ENCODE measurements around the gene CFHR1. TPM values are rescaled to one million over a fixed set of nuclear protein-coding genes. Genes with fewer than 3 reads are reported as not detected.
A peak's percentile ranks its signal among the peaks of the same experiment; 100 is the strongest.
"Not testable (repeated sequence)": the region's sequence is repeated elsewhere in the genome, so short reads cannot be mapped to it uniquely, and the experiment has no call there.

Gene CFHR1
- total RNA-seq, result under 1 TPM in 1 of 2 donors, not detected in 1; 0.24 TPM

DNA sequence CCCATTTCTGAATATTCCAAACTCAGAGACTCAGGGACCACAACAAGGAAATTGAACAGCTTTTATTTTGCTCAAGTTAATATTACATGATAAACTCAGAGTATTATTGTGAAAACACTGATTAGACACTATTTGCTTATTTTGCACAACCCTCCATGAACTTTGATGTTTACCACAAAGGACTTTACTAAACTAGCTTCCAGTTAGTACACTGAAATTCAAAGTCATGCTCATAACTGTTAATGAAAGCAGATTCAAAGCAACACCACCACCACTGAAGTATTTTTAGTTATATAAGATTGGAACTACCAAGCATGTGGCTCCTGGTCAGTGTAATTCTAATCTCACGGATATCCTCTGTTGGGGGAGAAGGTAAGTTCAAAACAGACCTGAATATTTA, at the start of gene CFHR1:
Gene CFHR1 (plus strand): TSS at position 201 of the 400 bp plus-strand sequence. CDS start 114 bp downstream, at position 315.
- ATAC-seq (replicated peaks); H3K27ac Mint-ChIP-seq; H3K4me3 Mint-ChIP-seq; H3K36me3 Mint-ChIP-seq (ENCODE audit: low read depth); H3K9me3 Mint-ChIP-seq; H3K4me1 Mint-ChIP-seq; H3K27me3 Mint-ChIP-seq: not testable (repeated sequence)

DNA sequence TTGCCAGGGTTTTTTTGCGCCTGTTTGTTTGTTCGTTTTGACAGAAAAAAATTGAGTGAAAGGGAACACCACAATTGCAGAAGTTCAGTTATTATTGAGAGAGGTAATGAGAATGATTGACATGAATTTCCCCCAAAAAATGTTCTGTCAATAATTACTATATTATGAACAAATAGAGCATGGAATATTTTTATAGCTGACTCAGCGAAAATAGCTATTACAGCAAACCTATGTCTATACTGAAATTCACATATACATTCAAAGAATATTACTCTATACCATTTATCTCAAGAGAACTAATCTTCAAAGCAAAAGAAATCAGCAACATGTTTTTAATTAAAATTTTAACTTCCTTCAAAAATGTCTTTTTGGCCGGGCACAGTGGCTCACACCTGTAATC, 49.7 kb upstream of the CFHR1 start:
- H3K36me3 Mint-ChIP-seq (ENCODE audit: low read depth); ATAC-seq (replicated peaks); H3K4me1 Mint-ChIP-seq; H3K27ac Mint-ChIP-seq; H3K9me3 Mint-ChIP-seq; H3K4me3 Mint-ChIP-seq; H3K27me3 Mint-ChIP-seq: not testable (repeated sequence)

DNA sequence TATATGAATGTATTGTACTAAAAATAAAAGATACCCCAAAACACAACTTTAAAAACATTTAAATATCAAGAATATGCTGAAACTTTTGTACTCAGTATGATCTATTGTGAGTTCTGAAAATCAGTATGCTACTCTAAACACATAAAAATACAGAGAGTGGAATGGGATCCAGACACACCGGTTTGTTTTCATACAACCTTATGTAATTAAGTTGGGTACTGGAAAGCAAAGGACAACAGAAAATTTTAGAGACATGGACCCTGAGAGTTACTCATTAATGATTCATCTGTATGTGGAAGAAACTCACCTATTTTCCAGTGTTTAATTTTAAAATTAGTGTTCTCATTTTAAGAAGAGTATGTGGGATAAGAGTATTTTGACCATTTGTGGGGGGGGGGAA, 45.8 kb upstream of the CFHR1 start:
- ATAC-seq (replicated peaks), result no peak
- Mint-ChIP-seq H3K36me3 (ENCODE audit: low read depth) (no peaks in the 10 kb centered on the region), H3K9me3 (no peaks in the 10 kb centered on the region), H3K4me1 (no peaks in the 10 kb centered on the region), H3K27me3 (no peaks in the 10 kb centered on the region), H3K27ac (no peak overlapping the region), H3K4me3 (no peak overlapping the region)

DNA sequence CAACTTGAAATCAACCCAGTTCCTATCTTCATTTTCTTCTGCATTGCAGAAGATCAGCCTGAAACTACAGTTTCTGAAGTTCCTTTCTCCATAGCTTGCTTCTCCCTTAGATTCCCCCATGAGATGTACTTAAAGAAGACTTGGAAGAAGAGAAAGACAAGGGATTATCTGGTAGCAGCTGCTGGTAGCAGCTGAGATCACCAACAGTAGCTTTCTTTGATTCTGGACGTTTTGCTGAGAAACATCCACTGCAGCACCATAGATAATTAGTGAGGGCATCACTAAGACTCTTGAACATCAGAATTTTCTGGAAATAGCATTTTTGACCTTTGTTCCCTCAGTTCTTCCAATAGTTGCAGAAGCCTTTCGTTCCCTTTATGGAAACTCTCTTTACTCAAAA, 45.4 kb upstream of the CFHR1 start:
- Mint-ChIP-seq H3K27me3 (no peaks in the 10 kb centered on the region), H3K4me3 (no peak overlapping the region), H3K9me3 (no peaks in the 10 kb centered on the region), H3K4me1 (no peaks in the 10 kb centered on the region), H3K27ac (no peak overlapping the region), H3K36me3 (ENCODE audit: low read depth) (no peaks in the 10 kb centered on the region)
- no peak for ATAC-seq (replicated peaks)

DNA sequence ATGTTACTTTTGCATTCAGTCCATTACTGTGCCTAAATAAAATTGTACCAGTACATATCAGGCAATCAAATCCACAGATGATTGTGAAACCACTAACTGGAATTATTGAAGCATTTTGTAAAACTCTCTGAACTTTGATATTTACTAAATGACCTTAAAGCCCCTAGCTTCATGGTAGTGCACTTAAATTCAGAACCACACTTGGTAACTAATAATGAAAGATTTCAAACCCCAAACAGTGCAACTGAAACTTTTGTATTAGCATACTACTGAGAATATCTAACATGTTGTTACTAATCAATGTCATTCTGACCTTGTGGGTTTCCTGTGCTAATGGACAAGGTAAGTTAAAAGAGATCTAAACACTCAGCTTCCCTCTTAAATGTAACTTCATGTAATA, 44.9 kb upstream of the CFHR1 start, which contains the start of gene CFHR3:
Gene CFHR3 (plus strand): TSS at position 238 of the 400 bp plus-strand sequence. CDS start 47 bp downstream, at position 285.
- no peaks in the 10 kb centered on the region for H3K4me1 Mint-ChIP-seq
- no peak within 1 kb of the TSS for H3K4me3 Mint-ChIP-seq
- no peak within 1 kb of the TSS for H3K27ac Mint-ChIP-seq
- H3K27me3 Mint-ChIP-seq, result no peaks in the 10 kb centered on the region
- H3K9me3 Mint-ChIP-seq, result no peaks in the 10 kb centered on the region
- ATAC-seq (replicated peaks), result no peak
- H3K36me3 Mint-ChIP-seq (ENCODE audit: low read depth), result no peaks in the 10 kb centered on the region

DNA sequence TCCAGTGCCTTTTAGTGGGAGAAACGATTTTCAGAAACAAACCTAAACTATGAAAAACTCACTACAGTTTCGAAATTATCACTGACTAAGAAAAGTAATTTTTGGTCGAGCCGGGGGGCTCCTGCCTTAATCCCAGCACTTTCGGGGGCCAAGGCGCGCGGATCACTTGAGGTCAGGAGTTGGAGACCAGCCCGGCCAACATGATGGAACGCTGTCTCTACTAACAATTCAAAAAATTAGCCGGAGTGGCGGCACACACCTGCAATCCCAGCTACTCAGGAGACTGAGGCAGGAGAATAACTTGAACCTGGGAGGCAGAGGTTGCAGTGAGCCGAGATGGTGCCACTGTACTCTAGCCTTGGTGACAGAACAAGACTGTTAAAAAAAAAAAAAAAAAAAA, 41.9 kb upstream of the CFHR1 start:
- H3K27ac Mint-ChIP-seq, result no peak overlapping the region
- ATAC-seq (replicated peaks), result no peak
- H3K9me3 Mint-ChIP-seq, result no peaks in the 10 kb centered on the region
- no peak overlapping the region for H3K4me3 Mint-ChIP-seq
- H3K4me1 Mint-ChIP-seq, result no peaks in the 10 kb centered on the region
- no peaks in the 10 kb centered on the region for H3K36me3 Mint-ChIP-seq (ENCODE audit: low read depth)
- H3K27me3 Mint-ChIP-seq, result no peaks in the 10 kb centered on the region

DNA sequence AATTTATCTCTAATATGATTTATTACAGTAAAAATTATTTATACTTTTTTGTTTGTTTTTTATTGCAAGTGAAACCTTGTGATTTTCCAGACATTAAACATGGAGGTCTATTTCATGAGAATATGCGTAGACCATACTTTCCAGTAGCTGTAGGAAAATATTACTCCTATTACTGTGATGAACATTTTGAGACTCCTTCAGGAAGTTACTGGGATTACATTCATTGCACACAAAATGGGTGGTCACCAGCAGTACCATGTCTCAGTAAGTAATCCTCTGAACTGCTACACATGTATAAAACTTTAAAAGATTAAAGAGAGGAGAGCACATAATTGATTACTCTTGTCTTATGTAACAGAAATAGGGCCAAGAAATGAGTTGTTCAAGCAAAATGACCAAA, 40.4 kb upstream of the CFHR1 start:
- no peak overlapping the region for H3K4me3 Mint-ChIP-seq
- no peaks in the 10 kb centered on the region for H3K9me3 Mint-ChIP-seq
- no peaks in the 10 kb centered on the region for H3K27me3 Mint-ChIP-seq
- H3K27ac Mint-ChIP-seq, result no peak overlapping the region
- H3K4me1 Mint-ChIP-seq, result no peaks in the 10 kb centered on the region
- no peaks in the 10 kb centered on the region for H3K36me3 Mint-ChIP-seq (ENCODE audit: low read depth)
- no peak for ATAC-seq (replicated peaks)

DNA sequence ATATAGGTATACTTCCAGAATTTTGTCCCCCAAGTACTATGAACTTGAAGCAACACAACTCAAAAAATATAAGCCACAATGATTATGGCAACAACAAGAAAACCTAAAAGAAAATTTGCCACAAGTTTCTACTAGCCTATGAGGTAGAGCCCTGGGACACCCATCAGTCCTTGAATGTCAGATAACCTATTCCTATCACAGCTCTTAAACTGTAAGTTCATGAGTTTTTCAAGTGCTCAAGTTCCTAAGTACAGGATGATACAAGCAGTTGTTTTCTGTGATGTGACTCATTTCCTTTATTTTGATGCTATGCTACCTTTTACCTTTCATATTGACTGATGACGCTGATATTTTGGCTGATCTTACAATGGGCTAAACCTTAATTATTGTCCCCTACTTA, 28.3 kb upstream of the CFHR1 start:
- not testable (repeated sequence) for H3K9me3 Mint-ChIP-seq, H3K4me3 Mint-ChIP-seq

DNA sequence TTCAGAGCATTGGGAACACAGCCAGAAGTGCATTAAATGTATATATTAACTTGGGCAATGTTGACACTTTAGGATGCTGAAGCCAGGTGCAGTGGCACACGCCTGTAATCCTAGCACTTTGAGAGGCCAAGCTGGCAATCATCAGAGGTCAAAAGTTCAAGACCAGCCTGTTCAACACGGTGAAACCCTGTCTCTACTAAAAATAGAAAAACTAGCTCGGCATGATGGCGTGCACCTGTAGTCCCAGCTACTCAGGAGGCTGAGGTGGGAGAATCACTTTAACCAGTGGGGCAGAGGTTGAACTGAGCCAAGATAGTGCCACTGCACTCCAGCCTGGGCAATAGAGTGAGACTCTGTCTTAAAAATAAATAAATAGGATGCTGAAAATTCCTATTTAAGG, 25.4 kb upstream of the CFHR1 start:
- H3K4me3 Mint-ChIP-seq; H3K9me3 Mint-ChIP-seq; ATAC-seq (replicated peaks); H3K27me3 Mint-ChIP-seq; H3K36me3 Mint-ChIP-seq (ENCODE audit: low read depth); H3K27ac Mint-ChIP-seq; H3K4me1 Mint-ChIP-seq: not testable (repeated sequence)

More for the DNA sequence above, 28.3 kb upstream of the CFHR1 start:
- not testable (repeated sequence) for H3K4me1 Mint-ChIP-seq; ATAC-seq (replicated peaks); H3K36me3 Mint-ChIP-seq (ENCODE audit: low read depth); H3K27ac Mint-ChIP-seq; H3K27me3 Mint-ChIP-seq

DNA sequence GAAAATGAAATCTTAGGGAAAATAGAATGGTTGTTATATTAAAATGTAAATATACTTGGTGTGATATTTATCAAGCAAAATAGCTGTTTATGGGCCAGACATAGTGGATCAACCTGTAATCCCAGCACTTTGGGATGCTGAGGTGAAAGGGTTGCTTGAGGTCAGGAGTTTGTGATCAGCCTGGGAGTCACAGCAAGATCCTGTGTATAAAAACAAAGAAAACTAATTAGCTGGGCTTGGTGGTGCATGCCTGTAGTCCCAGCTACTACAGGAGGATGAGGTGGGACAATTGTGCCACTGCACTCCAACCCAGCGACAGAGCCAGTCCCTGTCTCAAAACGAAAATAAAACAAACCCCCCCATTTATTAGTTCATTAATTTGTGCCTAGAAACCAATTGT, 21.6 kb upstream of the CFHR1 start:
- no peak overlapping the region for H3K27ac Mint-ChIP-seq
- no peak for ATAC-seq (replicated peaks)

DNA sequence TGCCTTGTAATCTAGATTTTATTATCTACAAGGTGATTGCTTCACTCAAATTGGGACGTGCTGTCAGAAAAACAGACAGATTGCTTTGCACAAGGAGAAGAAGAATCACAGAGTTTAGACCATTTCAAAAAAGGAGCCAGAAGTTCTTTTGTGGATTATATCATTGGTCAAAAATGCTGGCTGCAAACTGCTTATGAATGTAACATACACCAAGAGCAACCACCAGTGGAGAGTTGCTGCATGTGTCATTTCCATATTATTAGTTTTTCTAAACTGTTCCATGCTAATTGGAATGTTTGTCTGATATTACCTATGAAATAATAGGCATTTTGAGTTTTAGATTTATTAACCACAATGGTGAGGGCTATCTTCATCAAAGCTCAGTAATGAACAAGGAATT, 17.6 kb upstream of the CFHR1 start:
- H3K4me1 Mint-ChIP-seq; H3K27me3 Mint-ChIP-seq; H3K36me3 Mint-ChIP-seq (ENCODE audit: low read depth); H3K27ac Mint-ChIP-seq; H3K9me3 Mint-ChIP-seq; H3K4me3 Mint-ChIP-seq; ATAC-seq (replicated peaks): not testable (repeated sequence)

More for the DNA sequence above, 21.6 kb upstream of the CFHR1 start:
- no peaks in the 10 kb centered on the region for H3K4me1 Mint-ChIP-seq
- no peaks in the 10 kb centered on the region for H3K36me3 Mint-ChIP-seq (ENCODE audit: low read depth)
- H3K4me3 Mint-ChIP-seq, result no peak overlapping the region
- H3K27me3 Mint-ChIP-seq, result no peaks in the 10 kb centered on the region
- H3K9me3 Mint-ChIP-seq, result peaks cover 3% of the 10 kb centered on the region

DNA sequence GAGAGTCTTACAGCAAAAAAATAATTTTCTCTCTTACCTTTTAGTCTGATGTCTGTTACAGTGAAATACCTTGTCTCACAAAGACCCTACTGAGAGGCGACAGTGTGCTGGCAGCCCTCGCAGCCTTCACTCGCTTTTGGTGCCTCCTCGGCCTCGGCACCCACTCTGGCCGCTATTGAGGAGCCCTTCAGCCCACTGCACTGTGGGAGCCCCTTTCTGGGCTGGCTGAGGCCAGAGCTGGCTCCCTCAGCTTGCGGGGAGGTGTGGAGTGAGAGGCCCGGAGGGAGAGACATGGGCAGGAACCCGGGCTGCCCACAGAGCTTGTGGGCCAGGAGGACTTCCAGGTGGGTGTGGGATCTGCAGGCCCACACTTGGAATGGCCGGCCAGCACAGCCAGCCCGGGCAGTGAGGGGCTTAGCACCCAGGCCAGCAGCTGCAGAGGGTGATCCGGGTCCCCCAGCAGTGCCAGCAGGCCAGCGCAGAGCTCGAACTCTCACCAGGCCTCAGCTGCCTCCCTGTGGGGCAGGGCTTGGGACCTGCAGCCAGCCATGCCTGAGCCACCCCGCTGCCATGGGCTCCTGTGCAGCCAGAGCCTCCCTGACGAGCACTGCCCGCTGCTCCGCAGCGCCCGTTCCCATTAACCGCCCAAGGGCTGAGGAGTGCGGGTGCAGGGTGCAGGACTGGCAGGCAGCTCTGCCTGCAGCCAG, 10.8 kb upstream of the CFHR1 start:
- no peaks in the 10 kb centered on the region for H3K4me1 Mint-ChIP-seq
- H3K27ac Mint-ChIP-seq, result no peak overlapping the region
- H3K27me3 Mint-ChIP-seq, result no peaks in the 10 kb centered on the region
- no peak overlapping the region for H3K4me3 Mint-ChIP-seq
- no peaks in the 10 kb centered on the region for H3K36me3 Mint-ChIP-seq (ENCODE audit: low read depth)
- H3K9me3 Mint-ChIP-seq, result no peaks in the 10 kb centered on the region
- ATAC-seq (replicated peaks), result no peak

DNA sequence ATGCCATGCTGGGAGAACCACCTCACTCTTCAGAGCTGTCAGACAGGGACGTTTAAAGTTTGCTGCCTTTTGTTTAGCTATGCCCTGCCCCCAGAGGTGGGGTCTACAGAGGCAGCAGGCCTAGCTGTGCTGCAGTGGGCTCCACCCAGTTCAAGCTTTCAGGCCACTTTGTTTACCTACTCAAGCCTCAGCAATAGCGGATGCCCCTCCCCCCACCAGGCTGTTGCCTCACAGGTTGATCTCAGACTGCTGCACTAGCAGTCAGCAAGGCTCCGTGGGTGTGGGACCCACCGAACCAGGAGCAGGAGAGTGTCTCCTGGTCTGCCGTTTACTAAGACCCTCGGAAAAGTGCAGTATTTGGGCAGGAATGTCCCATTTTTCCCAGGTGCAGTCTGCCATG, 2.1 kb upstream of the CFHR1 start:
- H3K27me3 Mint-ChIP-seq; H3K9me3 Mint-ChIP-seq; ATAC-seq (replicated peaks); H3K27ac Mint-ChIP-seq; H3K4me3 Mint-ChIP-seq; H3K4me1 Mint-ChIP-seq; H3K36me3 Mint-ChIP-seq (ENCODE audit: low read depth): not testable (repeated sequence)

DNA sequence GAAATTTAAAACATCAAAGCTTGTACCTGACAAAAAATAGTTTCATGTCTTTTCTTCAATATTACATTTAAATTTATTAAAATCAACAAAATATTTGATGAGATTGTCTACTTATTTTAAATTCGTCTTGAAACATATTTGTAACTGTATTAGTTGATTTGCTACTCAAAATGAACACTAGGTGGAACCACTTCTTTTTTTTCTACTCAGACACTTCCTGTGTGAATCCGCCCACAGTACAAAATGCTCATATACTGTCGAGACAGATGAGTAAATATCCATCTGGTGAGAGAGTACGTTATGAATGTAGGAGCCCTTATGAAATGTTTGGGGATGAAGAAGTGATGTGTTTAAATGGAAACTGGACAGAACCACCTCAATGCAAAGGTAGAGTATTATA, 8.3 kb downstream of the CFHR1 start:
- not testable (repeated sequence) for H3K4me3 Mint-ChIP-seq

DNA sequence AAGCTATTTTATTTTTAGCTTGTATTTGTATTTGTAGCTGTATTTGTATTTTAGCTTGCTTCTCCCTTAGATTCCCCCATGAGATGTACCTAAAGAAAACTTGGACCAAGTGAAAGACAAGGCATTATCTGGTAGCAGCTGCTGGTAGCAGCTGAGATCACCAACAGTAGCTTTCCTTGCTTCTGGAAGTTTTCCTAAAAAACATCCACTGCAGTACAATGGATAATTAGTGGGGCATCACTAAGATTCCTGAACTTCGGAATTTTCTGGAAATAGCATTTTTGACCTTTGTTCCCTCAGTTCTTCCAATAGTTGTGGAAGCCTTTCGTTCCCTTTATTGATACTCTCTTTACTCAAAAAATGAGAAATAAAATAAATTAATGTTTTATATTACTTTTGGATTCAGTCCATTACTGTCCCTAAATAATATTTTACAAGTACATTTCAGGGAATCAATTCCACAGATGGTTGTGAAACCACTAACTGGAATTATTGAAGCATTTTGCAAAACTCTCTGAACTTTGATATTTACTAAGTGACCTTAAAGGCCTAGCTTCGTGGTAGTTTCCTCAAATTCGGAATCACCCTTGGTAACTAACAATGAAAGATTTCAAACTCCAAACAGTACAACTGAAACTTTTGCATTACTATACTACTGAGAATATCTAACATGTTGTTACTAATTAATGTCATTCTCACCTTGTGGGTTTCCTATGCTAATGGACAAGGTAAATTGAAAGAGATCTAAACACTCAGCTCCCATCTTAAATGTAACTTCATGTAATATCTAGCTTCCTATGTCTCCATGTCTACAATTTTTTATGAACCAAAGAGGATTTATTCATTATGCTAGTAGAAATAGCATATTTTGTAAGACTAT, 30.3 kb downstream of the CFHR1 start:
- H3K4me3 Mint-ChIP-seq; H3K27ac Mint-ChIP-seq; H3K36me3 Mint-ChIP-seq (ENCODE audit: low read depth); H3K9me3 Mint-ChIP-seq; ATAC-seq (replicated peaks); H3K27me3 Mint-ChIP-seq; H3K4me1 Mint-ChIP-seq: not testable (repeated sequence)

More for the DNA sequence above, 8.3 kb downstream of the CFHR1 start:
- peak; percentile 68 for ATAC-seq (replicated peaks)
- not testable (repeated sequence) for H3K27ac Mint-ChIP-seq; H3K4me1 Mint-ChIP-seq; H3K9me3 Mint-ChIP-seq; H3K27me3 Mint-ChIP-seq; H3K36me3 Mint-ChIP-seq (ENCODE audit: low read depth)

All from activated T-helper 17 cell treated with anti-CD3 and anti-CD28 coated beads, Interleukin-2, amount 50 U/mL, for 72 hours (primary cell).